Esophagus (tissue), 2 donors: ENCODE results near the gene FHIT. TPM values are rescaled to one million over a fixed set of nuclear protein-coding genes. Genes with fewer than 3 reads are reported as not detected.

Experiments
- H3K27ac ChIP-seq, 2 donors: one replicate each; pipeline ENCODE4 v1.5.1; 2013; ENCODE audit warnings: low read depth in 2 of 2, mild to moderate bottlenecking in 2 of 2, inconsistent platforms in 1 of 2, low read length in 1 of 2, moderate library complexity in 1 of 2
- H3K27me3 ChIP-seq, 2 donors: one replicate each; pipeline ENCODE4 v1.6.1; 2013; ENCODE audit warnings: low read length in 2 of 2, control low read depth in 1 of 2, mild to moderate bottlenecking in 1 of 2; ENCODE audit not compliant: insufficient read depth in 2 of 2, control insufficient read depth in 1 of 2
- H3K36me3 ChIP-seq, 2 donors: one replicate each; pipeline ENCODE4 v1.6.1; 2013; ENCODE audit warnings: low read length in 1 of 2; ENCODE audit not compliant: control insufficient read depth in 2 of 2, insufficient read depth in 2 of 2
- H3K4me1 ChIP-seq, 2 donors: one replicate each; pipeline ENCODE4 v1.6.1; 2013; ENCODE audit warnings: low read length in 1 of 2; ENCODE audit not compliant: control insufficient read depth in 2 of 2, insufficient read depth in 2 of 2
- H3K4me3 ChIP-seq, 2 donors: one replicate each; pipeline ENCODE4 v1.5.1; 2013; ENCODE audit warnings: low read length in 2 of 2, mild to moderate bottlenecking in 2 of 2, low read depth in 1 of 2, moderate library complexity in 1 of 2
- H3K9me3 ChIP-seq, 2 donors: one replicate each; pipeline ENCODE4 v1.6.1; 2013; ENCODE audit warnings: mild to moderate bottlenecking in 2 of 2, low read depth in 1 of 2, low read length in 1 of 2, moderate library complexity in 1 of 2; ENCODE audit not compliant: control insufficient read depth in 2 of 2, insufficient read depth in 1 of 2
- WGBS, 2 donors: extraction: QIAGEN DNeasy Blood & Tissue Kit; methylation state at CpG; one replicate each; pipeline ENCODE4 v1.1.7; 2013; 5-methylcytosine and 5-hydroxymethylcytosine counted together
- polyA plus RNA-seq, 2 donors: library from polyadenylated mRNA; stranded (reverse); fragments of 200-250 nt; gene quantifications; one replicate each; pipeline ENCODE4 v1.2.3, GENCODE V29; 2013
- donor health status: healthy with polysubstance abuse.
- donor health status: Bipolar disorder and iron deficiency.

The FHIT gene
- polyA plus RNA-seq, 2 donors = 3.4 to 5.0 TPM

DNA sequence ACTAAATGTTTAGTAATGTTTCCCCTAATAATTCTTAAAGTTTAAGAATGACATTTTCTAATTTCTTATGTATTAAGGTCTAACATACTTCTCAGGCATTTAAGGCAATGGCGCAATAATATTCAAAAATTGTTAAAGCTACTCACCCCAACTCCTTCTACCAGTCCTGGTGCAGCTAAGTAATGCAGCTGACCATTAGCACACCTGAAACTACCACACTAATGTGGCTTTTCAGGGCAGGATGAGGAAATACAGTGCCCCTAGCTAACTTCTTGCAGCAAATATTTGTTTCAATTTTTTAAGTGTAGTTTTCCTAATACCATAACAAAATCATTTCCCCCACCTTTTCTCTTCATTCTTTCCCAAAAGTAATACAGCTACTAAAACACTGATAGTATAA, 827.7 kb downstream of the FHIT start:
- no peaks in the 10 kb centered on the region for H3K36me3 ChIP-seq
- H3K9me3 ChIP-seq = no peaks in the 10 kb centered on the region
- no peak overlapping the region for H3K4me3 ChIP-seq
- no peak overlapping the region for H3K27ac ChIP-seq
- no peaks in the 10 kb centered on the region for H3K27me3 ChIP-seq
- 100% methylated on average over 1 of the region's 1 CpG for WGBS, 2 donors
- H3K4me1 ChIP-seq = no peaks in the 10 kb centered on the region

DNA sequence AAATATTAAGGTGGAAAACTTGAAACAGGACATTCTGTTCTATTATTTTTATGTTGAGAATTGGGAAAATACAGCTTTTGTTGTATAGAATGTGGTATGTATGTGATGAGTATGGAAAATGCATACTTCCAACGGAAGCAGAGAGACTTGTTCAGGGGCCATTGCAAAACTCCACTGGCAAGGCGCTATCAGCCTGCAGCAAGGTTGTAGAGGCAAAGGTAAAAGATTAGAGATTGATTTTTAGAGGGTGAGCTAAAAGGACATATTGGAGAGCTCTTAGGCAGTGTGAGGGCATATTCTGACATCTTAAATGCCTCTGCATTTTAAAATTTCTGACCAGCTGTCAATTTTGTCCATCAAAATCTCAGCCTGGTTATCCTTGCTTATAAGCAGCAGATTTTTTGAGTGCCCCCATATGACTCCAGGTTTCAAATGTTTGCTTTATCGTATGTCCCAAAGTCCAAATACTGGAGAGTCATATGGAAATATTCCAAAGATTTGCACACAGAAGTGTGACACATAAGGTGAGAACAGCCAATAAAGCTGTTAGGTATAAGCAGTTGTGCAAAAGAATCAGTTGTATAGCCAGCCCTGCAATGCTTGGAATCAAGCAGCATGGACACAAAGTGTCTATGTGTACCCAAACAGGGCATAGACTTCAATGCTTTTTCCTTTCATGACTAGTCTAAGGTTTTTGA, 829.4 kb downstream of the FHIT start:
- Histone ChIP-seq H3K4me3 (no peak overlapping the region), H3K9me3 (no peaks in the 10 kb centered on the region), H3K36me3 (no peaks in the 10 kb centered on the region), H3K4me1 (no peaks in the 10 kb centered on the region), H3K27me3 (no peaks in the 10 kb centered on the region), H3K27ac (no peak overlapping the region)
- WGBS, 2 donors = 72 to 91% methylated on average over 3 of the region's 3 CpGs

DNA sequence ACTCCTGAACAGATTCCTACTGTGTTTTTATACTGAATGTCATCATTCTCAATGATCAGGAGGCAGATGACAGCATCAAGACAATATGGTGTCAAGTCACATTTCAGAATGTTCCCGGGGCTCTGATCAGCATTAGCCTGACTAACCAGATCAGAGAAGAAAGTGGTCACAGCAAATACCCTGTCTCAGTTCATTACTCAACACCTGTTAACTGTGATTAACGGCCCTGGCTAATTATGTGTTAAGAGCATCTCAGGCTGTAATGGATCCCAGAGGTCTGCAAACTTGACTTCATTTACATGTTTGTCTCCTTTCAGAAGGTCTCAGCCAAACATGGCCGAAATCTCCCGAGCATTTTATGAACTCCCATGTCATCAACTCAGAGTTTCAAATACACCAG, 833.7 kb downstream of the FHIT start:
- Histone ChIP-seq H3K4me3 (no peak overlapping the region), H3K36me3 (no peaks in the 10 kb centered on the region), H3K4me1 (no peaks in the 10 kb centered on the region), H3K27ac (no peak overlapping the region), H3K9me3 (no peaks in the 10 kb centered on the region), H3K27me3 (no peaks in the 10 kb centered on the region)
- WGBS, 2 donors = 73 to 77% methylated on average over 4 of the region's 4 CpGs

- no peaks in the 10 kb centered on the region for H3K27me3 ChIP-seq
- 93 to 94% methylated on average over 4 of the region's 4 CpGs for WGBS, 2 donors
Measured at GRCh38 chr3:60414011-60414410, 837.2 kb downstream of the FHIT start.

DNA sequence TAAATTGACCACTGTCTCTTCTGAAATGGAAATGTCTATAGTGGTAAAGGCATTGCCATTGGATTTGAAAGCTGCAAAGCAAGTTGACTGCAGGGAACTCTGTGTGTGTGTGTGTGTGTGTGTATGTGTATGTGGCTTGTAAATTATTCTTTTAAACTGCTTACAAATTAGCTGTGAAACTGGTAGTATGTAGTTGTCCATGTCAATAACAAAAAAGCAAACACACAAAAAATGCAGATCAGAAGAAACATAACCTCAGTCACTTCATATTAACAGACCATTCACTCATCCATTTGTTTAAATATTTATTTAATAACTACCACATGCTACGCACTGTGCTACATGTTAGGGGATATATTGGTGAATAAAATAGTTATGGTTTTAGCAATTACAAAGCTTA, 837.7 kb downstream of the FHIT start:
- no peaks in the 10 kb centered on the region for H3K36me3 ChIP-seq
- 87 to 92% methylated on average over 1 of the region's 1 CpG for WGBS, 2 donors
- H3K27me3 ChIP-seq = no peaks in the 10 kb centered on the region
- H3K27ac ChIP-seq = no peak overlapping the region
- H3K4me3 ChIP-seq = no peak overlapping the region
- no peaks in the 10 kb centered on the region for H3K4me1 ChIP-seq
- H3K9me3 ChIP-seq = no peaks in the 10 kb centered on the region

More at GRCh38 chr3:60414011-60414410, 837.2 kb downstream of the FHIT start:
- Histone ChIP-seq H3K9me3 (no peaks in the 10 kb centered on the region), H3K36me3 (no peaks in the 10 kb centered on the region), H3K27ac (no peak overlapping the region), H3K4me3 (no peak overlapping the region), H3K4me1 (no peaks in the 10 kb centered on the region)

DNA sequence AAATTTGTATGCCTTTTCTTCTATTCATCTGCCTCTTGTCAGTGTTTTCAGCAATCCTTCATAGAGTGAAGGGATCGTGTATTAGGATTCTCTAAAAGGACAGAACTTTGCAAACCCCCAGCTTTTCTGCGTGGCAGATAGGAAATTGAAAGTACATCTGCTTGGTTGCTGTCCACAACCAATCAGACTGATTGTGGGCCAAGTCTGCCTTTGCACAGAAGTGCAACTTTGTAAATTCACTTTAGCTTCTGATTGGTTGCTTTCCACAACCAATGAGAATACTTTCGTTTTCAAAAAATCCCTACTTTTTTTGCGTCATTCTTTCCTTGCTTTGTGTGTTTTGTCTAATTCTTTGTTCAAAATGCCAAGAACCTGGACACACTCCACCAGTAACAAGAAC, 847.4 kb downstream of the FHIT start:
- no peak overlapping the region for H3K4me3 ChIP-seq
- WGBS, 2 donors = 90 to 93% methylated on average over 4 of the region's 4 CpGs
- H3K27me3 ChIP-seq = no peaks in the 10 kb centered on the region

GRCh38 chr3:60402931-60403330, 848.3 kb downstream of the FHIT start:
- no peak overlapping the region for H3K27ac ChIP-seq
- H3K4me3 ChIP-seq = no peak overlapping the region
- no peaks in the 10 kb centered on the region for H3K36me3 ChIP-seq
- H3K9me3 ChIP-seq = no peaks in the 10 kb centered on the region
- WGBS, 2 donors = 96 to 98% methylated on average over 2 of the region's 2 CpGs
- no peaks in the 10 kb centered on the region for H3K27me3 ChIP-seq
- no peaks in the 10 kb centered on the region for H3K4me1 ChIP-seq

More for the DNA sequence above, 847.4 kb downstream of the FHIT start:
- Histone ChIP-seq H3K36me3 (no peaks in the 10 kb centered on the region), H3K4me1 (no peaks in the 10 kb centered on the region), H3K9me3 (no peaks in the 10 kb centered on the region), H3K27ac (no peak overlapping the region)

DNA sequence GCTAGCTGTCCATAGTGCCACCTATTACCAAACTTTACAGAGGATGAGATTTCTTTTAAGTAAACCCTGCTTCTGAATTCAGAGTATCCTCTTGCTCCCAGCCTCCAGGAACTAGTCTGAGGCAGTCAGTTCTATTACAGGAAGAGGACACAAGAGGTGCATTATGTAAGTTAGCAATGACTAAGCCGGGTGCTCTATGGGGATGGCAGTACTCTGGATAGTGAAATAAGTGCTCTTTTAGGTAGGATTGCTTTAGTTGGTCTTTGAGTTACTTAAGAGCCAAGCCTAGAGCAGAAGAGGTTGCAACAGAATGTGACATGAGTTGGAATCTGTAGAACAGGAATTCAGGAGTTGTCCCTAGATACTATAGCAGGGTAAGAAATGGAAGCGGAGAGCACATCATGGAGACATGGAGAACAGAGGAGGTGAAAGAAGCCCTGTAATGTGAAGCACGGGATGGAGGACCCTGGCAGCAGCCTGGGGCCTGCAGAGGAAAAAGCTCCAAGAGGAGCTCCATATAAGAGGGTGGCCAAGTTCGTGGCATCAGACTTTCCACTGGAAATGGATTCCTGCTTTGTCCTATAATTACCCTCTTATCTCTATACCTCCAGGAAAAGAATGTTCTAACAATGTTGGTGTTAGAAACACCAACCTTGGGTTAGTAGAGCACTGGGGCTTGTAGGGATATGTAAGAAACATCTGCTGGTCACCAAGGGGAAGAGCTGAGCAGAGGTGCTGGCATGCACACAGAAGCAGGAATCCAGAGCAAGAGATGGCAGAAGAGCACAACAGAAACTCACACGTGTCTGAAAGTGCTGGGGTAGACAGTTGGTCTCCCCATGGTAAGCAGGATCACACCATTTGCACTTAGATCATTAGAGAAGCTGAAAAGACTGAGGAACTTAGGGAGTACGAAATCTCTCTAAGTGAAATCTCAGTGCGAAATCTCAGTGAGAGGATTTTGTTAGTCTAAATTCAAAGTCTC, 851.1 kb downstream of the FHIT start:
- no peaks in the 10 kb centered on the region for H3K36me3 ChIP-seq
- H3K4me1 ChIP-seq = no peaks in the 10 kb centered on the region
- no peaks in the 10 kb centered on the region for H3K27me3 ChIP-seq
- H3K9me3 ChIP-seq = no peaks in the 10 kb centered on the region
- 71 to 87% methylated on average over 6 to 7 of the region's 7 CpGs for WGBS, 2 donors
- no peak overlapping the region for H3K27ac ChIP-seq
- H3K4me3 ChIP-seq = no peak overlapping the region

DNA sequence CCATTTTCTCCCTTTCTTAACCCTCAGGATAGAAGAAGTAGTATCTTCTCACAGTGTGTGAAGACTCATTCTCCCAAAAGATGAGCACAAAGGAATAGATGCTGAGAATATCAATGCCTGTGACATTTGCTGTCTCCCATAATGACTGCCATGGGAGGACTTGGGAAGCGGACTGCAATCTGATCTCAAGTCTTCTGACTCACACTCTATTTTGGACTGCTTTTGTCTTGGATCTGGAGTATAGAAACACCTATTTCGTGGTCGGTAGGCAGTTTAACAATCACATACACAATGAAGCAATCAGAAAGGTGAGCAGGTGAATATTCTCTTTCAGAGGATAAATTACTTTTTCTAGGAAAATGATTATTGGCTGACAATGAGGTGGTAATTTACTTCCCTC, 852.0 kb downstream of the FHIT start:
- Histone ChIP-seq H3K9me3 (no peaks in the 10 kb centered on the region), H3K4me1 (no peaks in the 10 kb centered on the region), H3K36me3 (no peaks in the 10 kb centered on the region), H3K4me3 (no peak overlapping the region), H3K27ac (no peak overlapping the region), H3K27me3 (no peaks in the 10 kb centered on the region)
- WGBS, 2 donors = 74 to 79% methylated on average over 3 of the region's 3 CpGs
